SU-DHL-6 (cell line): ENCODE data around the gene SREK1IP1.

ENCODE experiments used
- EZH2phosphoT487 ChIP-seq: fragments of 200-600 bp; sonication (generic), shearing (Covaris generic); conservative IDR thresholded peaks from 2 replicates; pipeline ENCODE4 v1.6.1; 2018; ENCODE audit warnings: mild to moderate bottlenecking, antibody characterized with exemption, low read length, moderate library complexity, mixed read lengths
- TF ChIP-seq, protein P1 (sequence below): fragments of 200-600 bp; sonication (generic); IDR thresholded peaks from one replicate; pipeline ENCODE4 v1.5.1; 2017; ENCODE audit warnings: antibody characterized with exemption, mild to moderate bottlenecking, low read length, moderate library complexity; ENCODE audit not compliant: insufficient read depth, poor library complexity, severe bottlenecking

DNA sequence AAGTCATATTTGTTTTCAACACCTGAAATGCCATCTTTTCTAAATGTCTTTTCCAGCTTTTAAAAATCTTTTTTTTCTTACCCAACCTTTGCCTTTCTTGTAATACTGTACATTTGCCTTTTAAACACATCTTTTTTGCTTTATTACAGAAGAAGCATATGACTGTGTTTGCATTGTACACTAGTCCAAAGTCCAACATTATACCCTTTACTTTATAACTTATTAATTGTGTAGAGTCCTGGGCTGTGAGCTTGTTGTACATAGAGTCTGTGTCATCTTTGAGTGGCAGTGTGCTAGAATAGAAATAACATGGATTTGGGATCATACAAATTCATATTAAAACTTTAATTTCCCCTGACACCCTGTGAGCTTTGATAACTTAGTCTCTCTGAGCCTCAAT is 24.0 kb upstream of the SREK1IP1 start:
- TF ChIP-seq, protein P1, sequence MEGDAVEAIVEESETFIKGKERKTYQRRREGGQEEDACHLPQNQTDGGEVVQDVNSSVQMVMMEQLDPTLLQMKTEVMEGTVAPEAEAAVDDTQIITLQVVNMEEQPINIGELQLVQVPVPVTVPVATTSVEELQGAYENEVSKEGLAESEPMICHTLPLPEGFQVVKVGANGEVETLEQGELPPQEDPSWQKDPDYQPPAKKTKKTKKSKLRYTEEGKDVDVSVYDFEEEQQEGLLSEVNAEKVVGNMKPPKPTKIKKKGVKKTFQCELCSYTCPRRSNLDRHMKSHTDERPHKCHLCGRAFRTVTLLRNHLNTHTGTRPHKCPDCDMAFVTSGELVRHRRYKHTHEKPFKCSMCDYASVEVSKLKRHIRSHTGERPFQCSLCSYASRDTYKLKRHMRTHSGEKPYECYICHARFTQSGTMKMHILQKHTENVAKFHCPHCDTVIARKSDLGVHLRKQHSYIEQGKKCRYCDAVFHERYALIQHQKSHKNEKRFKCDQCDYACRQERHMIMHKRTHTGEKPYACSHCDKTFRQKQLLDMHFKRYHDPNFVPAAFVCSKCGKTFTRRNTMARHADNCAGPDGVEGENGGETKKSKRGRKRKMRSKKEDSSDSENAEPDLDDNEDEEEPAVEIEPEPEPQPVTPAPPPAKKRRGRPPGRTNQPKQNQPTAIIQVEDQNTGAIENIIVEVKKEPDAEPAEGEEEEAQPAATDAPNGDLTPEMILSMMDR: no peak
- no peak for TF ChIP-seq EZH2phosphoT487
